DOHH2 (cell line): ENCODE measurements around the gene DNPEP.

Source experiments
- EZH2phosphoT487 ChIP-seq: fragments of 200-600 bp; sonication (generic); IDR thresholded peaks from 2 replicates; pipeline ENCODE4 v1.6.1; 2017; ENCODE audit warnings: borderline replicate concordance, mild to moderate bottlenecking, antibody characterized with exemption, low read length, moderate library complexity, mixed read lengths
- TF ChIP-seq, protein P1 (sequence below): fragments of 200-600 bp; sonication (generic); IDR thresholded peaks from one replicate; pipeline ENCODE4 v1.5.1; 2014; ENCODE audit warnings: antibody characterized with exemption, mild to moderate bottlenecking, low read depth, low read length; ENCODE audit not compliant: poor library complexity, severe bottlenecking

DNA sequence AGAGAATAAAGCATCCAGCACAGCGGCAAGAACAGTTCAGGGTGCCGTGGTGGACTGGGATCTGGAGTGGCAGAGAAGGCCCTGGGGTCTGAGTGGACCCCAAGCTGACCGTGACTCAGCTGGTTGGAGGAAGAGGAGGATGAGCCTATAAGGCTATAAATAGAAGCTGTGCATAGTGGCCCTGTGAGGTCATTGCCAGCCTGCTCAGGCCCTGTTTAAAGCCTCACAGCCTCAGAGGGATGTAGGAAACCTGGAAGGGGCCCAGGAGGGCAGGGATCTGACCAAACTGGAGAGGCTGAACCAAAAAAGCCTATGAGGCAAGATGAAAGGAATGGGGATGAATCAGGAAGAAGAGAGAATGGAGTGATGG is 19.1 kb upstream of the DNPEP start:
- TF ChIP-seq, protein P1, sequence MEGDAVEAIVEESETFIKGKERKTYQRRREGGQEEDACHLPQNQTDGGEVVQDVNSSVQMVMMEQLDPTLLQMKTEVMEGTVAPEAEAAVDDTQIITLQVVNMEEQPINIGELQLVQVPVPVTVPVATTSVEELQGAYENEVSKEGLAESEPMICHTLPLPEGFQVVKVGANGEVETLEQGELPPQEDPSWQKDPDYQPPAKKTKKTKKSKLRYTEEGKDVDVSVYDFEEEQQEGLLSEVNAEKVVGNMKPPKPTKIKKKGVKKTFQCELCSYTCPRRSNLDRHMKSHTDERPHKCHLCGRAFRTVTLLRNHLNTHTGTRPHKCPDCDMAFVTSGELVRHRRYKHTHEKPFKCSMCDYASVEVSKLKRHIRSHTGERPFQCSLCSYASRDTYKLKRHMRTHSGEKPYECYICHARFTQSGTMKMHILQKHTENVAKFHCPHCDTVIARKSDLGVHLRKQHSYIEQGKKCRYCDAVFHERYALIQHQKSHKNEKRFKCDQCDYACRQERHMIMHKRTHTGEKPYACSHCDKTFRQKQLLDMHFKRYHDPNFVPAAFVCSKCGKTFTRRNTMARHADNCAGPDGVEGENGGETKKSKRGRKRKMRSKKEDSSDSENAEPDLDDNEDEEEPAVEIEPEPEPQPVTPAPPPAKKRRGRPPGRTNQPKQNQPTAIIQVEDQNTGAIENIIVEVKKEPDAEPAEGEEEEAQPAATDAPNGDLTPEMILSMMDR: no peak
- TF ChIP-seq EZH2phosphoT487: no peak
